Measurements from ENCODE around the gene YPEL5.

YPEL5 gene

GRCh38 chr2:30205456-30205855 lies 58.6 kb downstream of the YPEL5 start:
- no peak for DNase-seq (ENCODE audit: low read depth)

- DNase-seq (ENCODE audit: low read depth): no peak
Observed at GRCh38 chr2:30206461-30207430, 59.9 kb downstream of the YPEL5 start.

- DNase-seq (ENCODE audit: low read depth): no peak
Observed at GRCh38 chr2:30208453-30208852, 61.6 kb downstream of the YPEL5 start.

GRCh38 chr2:30209227-30209626 lies 62.4 kb downstream of the YPEL5 start:
- no peak for DNase-seq (ENCODE audit: low read depth)

Data from stimulated activated CD4-positive, alpha-beta T cell treated with anti-CD3 and anti-CD28 coated beads, Interleukin-2, amount 100 ng/mL, for 4 hours (primary cell).